Activated CD8-positive, alpha-beta T cell treated with anti-CD3 and anti-CD28 coated beads, Interleukin-2, amount 10 ng/mL, durations not matched to agents 7 days and 5 days (primary cell): Measurements from ENCODE around the gene PTPRH. TPM values are rescaled to one million over a fixed set of nuclear protein-coding genes. Genes with fewer than 3 reads are reported as not detected.

Experiments used
- microRNA-seq: library from miRNA; unstranded; fragments of <30 nt; microRNA quantifications from one replicate; pipeline ENCODE4 v1.2.0, GENCODE V29; 2022
- total RNA-seq, 2 experiments: library from RNA; stranded (reverse); gene quantifications; one replicate each; pipeline ENCODE4 v1.2.3, GENCODE V29; 2021

Gene PTPRH
- total RNA-seq, 2 experiments from 2014 or later = not detected

Small RNA genes lying within 50 kb of the gene (microRNA-seq; reads per million reads assigned to microRNA genes)
- gene MIR6802 (2.9 reads per million), gene MIR6803 (4.6 reads per million), gene MIR6804 (not detected)

Other genes with a start within 250 kb of the PTPRH start
- gene NLRP2, start 243.1 kb downstream of the PTPRH start, total RNA-seq = 10 to 100 TPM; 22.8 to 26.8 TPM
- under 1 TPM; 0.39 to 0.58 TPM for gene GP6, start 171.2 kb downstream of the PTPRH start, total RNA-seq
- gene RDH13, start 146.4 kb downstream of the PTPRH start, total RNA-seq = 10 to 100 TPM; 30.9 to 33.1 TPM
- gene EPS8L1, start 133.6 kb downstream of the PTPRH start, total RNA-seq = 1 to 10 TPM; 4.9 to 8.6 TPM
- 100 to 1,000 TPM; 137 to 142 TPM for gene PPP1R12C, start 91.9 kb downstream of the PTPRH start, total RNA-seq
- gene TNNT1, start 60.3 kb downstream of the PTPRH start, total RNA-seq = not detected
- gene TNNI3, start 51.8 kb downstream of the PTPRH start, total RNA-seq = not detected
- under 1 TPM; 0.21 to 0.23 TPM for gene DNAAF3, start 42.9 kb downstream of the PTPRH start, total RNA-seq
- 1 to 10 TPM in 1 of 2 experiments, under 1 TPM in 1; 0.47 to 1.3 TPM for gene SYT5, start 29.2 kb downstream of the PTPRH start, total RNA-seq
- gene TMEM86B, start 19.3 kb upstream of the PTPRH start, total RNA-seq = 10 to 100 TPM; 11.0 to 13.8 TPM
- 100 to 1,000 TPM; 256 to 265 TPM for gene PPP6R1, start 49.5 kb upstream of the PTPRH start, total RNA-seq
- gene HSPBP1, start 70.6 kb upstream of the PTPRH start, total RNA-seq = 10 to 100 TPM; 31.1 to 32.7 TPM
- gene BRSK1, start 74.5 kb upstream of the PTPRH start, total RNA-seq = 1 to 10 TPM; 7.3 to 7.5 TPM
- gene TMEM150B, start 115.8 kb upstream of the PTPRH start, total RNA-seq = under 1 TPM in 1 of 2 experiments, not detected in 1; 0.26 TPM
- gene KMT5C, start 130.4 kb upstream of the PTPRH start, total RNA-seq = 10 to 100 TPM; 21.9 to 26.7 TPM
- under 1 TPM in 1 of 2 experiments, not detected in 1; 0.34 TPM for gene COX6B2, start 145.2 kb upstream of the PTPRH start, total RNA-seq
- not detected for gene GARIN5B, start 153.8 kb upstream of the PTPRH start, total RNA-seq
- under 1 TPM; 0.26 to 0.34 TPM for gene IL11, start 161.0 kb upstream of the PTPRH start, total RNA-seq
- not detected for gene TMEM190, start 167.3 kb upstream of the PTPRH start, total RNA-seq
- 10 to 100 TPM; 23.6 to 26.7 TPM for gene TMEM238, start 174.8 kb upstream of the PTPRH start, total RNA-seq
- gene RPL28, start 176.4 kb upstream of the PTPRH start, total RNA-seq = 1,000 to 10,000 TPM; 2,948 to 3,082 TPM
- 100 to 1,000 TPM; 333 to 353 TPM for gene UBE2S, start 198.3 kb upstream of the PTPRH start, total RNA-seq
- gene SHISA7, start 233.8 kb upstream of the PTPRH start, total RNA-seq = not detected